Erythroblast (primary cell): Measurements from ENCODE around the gene TBCD.

Experiments used
- GATA1 ChIP-seq: IDR thresholded peaks from 2 replicates; pipeline ENCODE4 v1.6.1; 2011; ENCODE audit warnings: low read depth, mild to moderate bottlenecking, control low read depth, low read length, moderate library complexity
- POLR2A ChIP-seq: IDR thresholded peaks from 2 replicates; pipeline ENCODE4 v1.6.1; 2011; ENCODE audit warnings: mild to moderate bottlenecking, low read length

DNA sequence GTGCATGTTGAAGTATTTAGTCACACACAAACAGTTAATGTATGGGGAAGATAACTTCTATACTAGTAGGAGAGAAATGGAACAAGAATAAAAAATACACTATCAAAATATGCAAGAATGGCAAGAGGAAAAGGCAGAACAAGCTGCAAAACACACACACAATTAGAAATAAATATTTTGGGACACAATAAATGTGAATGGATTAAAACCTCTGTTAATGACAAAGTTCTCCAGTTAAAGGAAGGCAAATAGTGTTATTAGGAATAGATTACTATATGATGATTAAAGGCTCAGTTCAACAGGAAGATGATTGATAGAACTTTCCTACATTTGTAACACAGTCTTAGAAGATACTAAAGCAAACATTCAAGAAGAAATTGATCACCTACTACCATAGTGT is 194.2 kb downstream of the TBCD start:
- TF ChIP-seq POLR2A (no peak), GATA1 (no peak)
